Activated CD4-positive, alpha-beta T cell treated with anti-CD3 and anti-CD28 coated beads, Interleukin-2, Interleukin-6, amounts not matched to agents 100 ng/mL and 50 ng/mL, durations not matched to agents 16 hours and 8 hours (primary cell): ENCODE results near the gene CCDC134.
"Not testable (repeated sequence)": the region's sequence is repeated elsewhere in the genome, so short reads cannot be mapped to it uniquely, and the experiment has no call there.

Experiments used
- DNase-seq: peaks from one replicate; pipeline ENCODE4 v3.0.0-alpha.2; 2020

CCDC134 gene

DNA sequence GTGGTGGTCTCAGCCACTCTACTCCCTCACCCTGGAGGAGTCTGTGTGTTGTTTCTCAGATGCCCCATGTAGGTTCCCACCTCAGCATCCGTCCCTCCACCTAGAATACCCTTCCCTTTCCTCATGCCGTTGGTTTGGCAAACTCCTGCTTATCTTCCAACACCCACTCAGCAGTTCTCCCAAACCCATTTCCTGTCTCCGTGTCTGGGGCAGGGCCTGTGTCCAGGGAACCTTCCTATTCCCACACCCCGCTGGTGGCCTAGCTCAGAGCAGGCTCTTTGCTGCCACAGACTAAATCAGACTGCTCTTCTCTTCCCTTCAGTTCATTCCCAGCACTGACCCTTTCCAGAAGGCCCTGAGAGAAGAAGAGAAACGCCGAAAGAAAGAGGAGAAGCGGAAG lies 24.9 kb downstream of the CCDC134 start:
- no peak for DNase-seq

GRCh38 chr22:41826021-41826420 lies 25.5 kb downstream of the CCDC134 start:
- DNase-seq = no peak

DNA sequence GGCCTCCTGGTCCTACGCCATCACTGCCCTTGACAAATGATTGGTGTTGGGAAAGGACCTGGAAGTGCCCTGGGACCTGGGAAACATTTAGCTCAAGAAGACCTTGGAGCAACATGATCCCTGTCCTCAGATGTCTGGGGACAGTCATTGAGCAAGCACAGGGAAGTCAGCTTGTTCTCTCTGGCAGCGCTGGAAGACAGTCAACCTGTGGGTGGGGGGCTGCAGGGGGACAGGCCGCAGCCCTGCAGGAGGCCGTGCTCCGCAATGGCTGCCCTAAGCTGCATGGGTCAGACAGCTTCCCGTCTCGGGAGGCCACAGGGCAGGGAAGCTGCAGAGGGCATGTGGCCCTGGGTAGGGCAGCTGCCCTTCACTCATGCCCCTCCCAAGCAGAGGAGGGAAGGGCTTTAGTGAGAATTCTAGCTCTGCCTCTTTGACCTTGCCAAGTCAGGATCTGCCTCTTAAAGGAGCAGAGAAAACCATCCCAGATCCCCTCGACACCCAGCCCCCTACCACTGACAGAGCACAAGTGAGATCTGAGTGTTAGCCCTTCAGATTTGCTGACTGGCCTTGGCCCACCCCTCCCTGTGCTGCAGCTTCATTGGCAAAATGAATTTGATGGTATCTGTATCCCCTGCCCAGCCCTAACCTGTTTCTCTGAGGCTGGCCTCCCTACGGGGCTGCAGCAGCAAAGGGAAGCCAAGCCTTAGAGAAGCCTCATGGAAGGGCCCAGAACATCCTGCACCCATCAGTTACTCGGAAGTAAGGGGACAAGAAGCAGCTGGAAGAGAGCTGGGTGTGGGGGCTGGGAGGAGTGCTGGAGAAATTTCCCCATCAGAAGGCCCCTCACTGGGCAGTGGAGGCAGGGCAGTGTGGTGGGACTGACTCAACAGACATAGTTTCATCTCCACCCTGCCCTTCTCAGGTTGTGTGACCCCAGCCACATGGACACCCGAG lies 26.2 kb downstream of the CCDC134 start:
- no peak for DNase-seq

DNA sequence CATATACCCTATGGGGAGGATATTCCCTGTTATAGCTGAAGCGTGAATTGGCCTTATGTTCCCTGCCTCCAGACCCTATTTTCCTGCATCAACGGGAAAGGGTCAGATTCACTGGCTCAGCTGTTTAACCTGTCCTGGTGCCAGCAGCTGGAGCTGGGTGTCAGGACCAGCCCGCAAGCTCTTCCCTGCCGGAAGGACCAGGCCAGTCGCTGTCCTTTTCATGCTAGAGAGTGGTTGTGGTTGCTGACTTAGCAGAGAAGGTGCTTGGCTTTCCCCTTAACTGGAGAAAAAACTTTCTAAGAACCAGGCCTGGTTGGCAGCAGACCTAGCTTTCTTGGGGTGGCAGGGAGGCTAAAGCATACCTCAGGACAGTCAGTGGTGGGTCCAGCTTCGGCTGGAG lies 27.2 kb downstream of the CCDC134 start:
- no peak for DNase-seq

- no peak for DNase-seq
Measured at GRCh38 chr22:41828516-41828915, 28.0 kb downstream of the CCDC134 start.

DNA sequence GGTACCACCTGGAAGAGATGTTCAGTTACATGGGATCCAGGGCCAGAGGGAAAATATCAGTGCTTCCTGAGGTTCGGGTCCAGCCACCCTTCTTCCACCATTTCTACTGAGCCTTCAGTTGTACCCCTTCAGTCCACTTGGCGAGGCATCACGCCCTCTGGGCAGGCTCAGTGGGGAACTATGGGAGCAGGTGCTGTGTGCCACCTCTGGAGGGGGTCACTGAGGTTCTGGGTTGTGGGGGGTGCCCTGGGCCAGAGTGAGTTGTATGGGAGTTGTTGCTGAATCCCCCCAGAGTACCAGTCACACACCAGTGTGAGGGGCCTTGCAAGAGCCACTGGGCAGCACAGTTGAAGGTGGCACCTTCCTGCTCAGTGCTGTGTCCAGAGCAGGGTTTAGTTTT lies 29.7 kb downstream of the CCDC134 start:
- no peak for DNase-seq

- no peak for DNase-seq
Measured at GRCh38 chr22:41831383-41831782, 30.9 kb downstream of the CCDC134 start.

- no peak for DNase-seq
Measured at GRCh38 chr22:41831828-41832552, 31.5 kb downstream of the CCDC134 start.

DNA sequence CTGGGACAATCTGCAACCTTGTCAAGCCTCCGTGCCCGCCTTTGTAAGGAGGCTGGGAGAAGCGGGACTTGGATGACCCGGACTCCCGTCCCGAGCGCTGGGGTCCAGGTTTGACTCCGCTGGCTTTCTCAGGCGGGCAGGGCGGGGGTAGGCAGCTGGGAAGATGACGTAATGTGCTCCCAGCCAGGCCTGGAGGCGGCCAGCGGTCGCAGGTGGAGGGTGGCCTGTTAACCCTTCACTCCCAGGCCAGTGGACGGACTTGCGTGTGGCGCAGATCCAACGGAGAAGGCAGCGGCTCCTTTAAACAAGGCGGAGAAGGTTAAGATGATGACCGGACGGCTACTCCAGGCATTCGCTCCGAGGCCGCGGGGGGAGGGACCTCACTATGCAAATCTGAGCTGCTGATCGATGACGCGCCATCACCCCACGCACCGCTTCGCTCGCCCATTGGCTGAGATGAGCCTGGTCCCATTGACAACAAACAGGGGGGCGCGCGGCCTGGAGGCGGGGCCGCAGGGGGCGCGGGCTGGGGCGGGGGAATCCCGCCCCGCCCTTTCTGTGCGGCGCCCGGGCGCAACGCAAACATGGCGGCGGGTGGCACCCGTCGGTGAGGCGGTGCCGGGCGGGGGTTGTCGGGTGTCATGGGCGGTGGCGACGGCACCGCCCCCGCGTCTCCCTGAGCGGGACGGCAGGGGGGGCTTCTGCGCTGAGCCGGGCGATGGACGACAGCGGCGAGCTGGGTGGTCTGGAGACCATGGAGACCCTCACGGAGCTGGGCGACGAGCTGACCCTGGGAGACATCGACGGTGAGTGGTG lies 32.3 kb downstream of the CCDC134 start, which contains the start of gene SREBF2:
SREBF2 (plus strand) TSS at position 553 of the 816 bp plus-strand sequence; CDS start at position 719, 166 bp downstream.
- DNase-seq = peak; percentile 99

GRCh38 chr22:41833369-41834004 lies 33.0 kb downstream of the CCDC134 start:
- DNase-seq = peak; percentile 54

DNA sequence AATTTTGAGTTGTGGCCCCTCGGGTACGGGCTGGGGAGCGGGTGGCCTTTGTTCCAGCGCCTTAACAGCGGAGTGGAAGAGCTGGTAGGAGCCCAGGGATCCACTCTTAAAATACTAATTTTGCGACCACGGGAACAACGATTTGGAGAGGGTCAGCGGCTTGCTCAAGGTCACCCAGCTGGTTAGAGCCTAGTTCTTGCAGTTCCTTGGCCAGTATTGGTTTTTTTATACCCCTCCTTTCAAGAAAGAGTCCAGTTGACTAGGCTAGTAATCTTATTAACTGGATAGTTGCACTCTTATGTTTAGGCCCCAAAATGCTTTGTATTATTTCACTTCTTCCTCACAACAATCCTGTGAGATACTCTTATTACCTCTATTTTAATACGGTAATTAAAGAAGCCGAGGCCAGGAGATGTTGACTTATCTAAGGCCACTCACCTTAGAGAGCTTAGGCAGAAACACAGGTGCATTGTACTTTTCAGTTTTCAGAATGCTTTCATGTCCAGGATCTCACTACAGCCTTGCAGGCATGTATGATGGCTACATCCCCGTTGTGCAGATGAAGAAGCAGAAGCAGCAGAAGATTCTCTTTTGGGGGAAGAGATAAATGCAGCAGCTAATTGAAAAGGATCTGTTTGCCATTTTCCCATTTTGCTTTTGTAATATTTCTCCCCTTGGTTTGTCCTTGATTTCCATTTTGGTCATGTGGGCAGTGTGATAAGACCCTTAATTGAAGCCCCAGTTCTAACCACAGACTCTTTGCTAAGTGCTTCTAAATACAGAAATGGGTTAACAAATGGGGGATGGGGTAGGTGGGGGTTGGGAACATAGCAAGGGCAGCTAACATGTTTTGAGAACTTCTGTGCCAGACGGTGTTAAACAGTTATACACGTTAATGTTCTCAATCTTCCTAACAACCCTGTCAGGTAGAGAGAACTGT lies 33.8 kb downstream of the CCDC134 start:
- no peak for DNase-seq

DNA sequence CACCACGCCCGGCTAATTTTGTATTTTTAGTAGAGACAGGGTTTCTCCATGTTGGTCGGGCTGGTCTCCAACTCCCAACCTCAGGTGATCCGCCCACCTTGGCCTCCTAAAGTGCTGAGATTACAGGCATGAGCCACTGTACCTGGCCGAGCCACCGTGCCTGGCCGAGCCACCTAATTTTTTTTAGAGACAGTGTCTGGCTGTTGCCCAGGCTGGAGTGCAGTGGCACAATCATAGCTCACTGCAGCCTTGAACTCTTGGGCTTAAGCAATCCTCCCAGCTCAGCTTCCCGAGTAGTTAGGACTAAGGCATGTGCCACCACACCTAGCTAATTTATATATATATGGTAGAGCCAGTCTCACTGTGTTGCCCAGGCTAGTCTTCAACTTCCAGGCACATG lies 35.0 kb downstream of the CCDC134 start:
- not testable (repeated sequence) for DNase-seq

- no peak for DNase-seq
Measured at GRCh38 chr22:41836551-41836950, 36.1 kb downstream of the CCDC134 start.

GRCh38 chr22:41838842-41839618 lies 38.6 kb downstream of the CCDC134 start:
- no peak for DNase-seq

DNA sequence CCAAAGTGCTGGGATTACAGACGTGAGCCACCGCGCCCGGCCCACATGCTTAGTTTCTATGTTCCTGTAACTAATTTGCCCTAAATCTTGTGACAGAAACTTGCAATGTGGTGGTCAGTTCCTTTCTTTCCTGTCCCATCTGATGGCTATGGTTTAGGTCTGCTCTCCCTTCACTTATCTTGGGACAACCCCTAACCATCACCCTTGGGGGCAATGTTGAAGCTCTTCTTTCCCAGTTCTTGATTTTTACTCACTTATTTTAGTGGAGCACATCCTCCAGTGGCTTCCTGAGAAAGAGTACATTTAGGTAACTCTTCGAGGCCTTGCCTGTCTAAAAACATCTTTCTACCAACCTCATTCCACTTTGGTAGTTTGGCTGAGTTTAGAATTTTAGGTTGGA lies 39.7 kb downstream of the CCDC134 start:
- no peak for DNase-seq

GRCh38 chr22:41841085-41841712 lies 40.7 kb downstream of the CCDC134 start:
- DNase-seq = no peak

GRCh38 chr22:41842996-41843970 lies 42.8 kb downstream of the CCDC134 start:
- peak; percentile 84 for DNase-seq

GRCh38 chr22:41844036-41844435 lies 43.6 kb downstream of the CCDC134 start:
- DNase-seq = no peak

GRCh38 chr22:41844513-41844912 lies 44.0 kb downstream of the CCDC134 start:
- DNase-seq = no peak
